GM12865 (cell line): ENCODE measurements around the gene PIK3C2G.
"Not testable (repeated sequence)": the region's sequence is repeated elsewhere in the genome, so short reads cannot be mapped to it uniquely, and the experiment has no call there.

Experiments used
- DNase-seq: peaks from one replicate; pipeline ENCODE4 v3.0.0; 2010; ENCODE audit warnings: low read depth
- H3K4me3 ChIP-seq: 2 replicates; pipeline ENCODE4 v1.5.1; 2011; ENCODE audit warnings: mild to moderate bottlenecking, low read depth, low read length, control low read depth
- CTCF ChIP-seq: IDR thresholded peaks from 2 replicates; pipeline ENCODE4 v1.5.1; 2011; ENCODE audit warnings: low read length, control low read depth, low read depth, inconsistent platforms; ENCODE audit not compliant: insufficient read depth; ENCODE audit errors: missing control alignments

Gene PIK3C2G

GRCh38 chr12:18502422-18502968, 241.2 kb downstream of the PIK3C2G start:
- H3K4me3 ChIP-seq, result no peak overlapping the region
- no peak for TF ChIP-seq CTCF
- DNase-seq, result no peak

- no peak for DNase-seq
- no peak overlapping the region for H3K4me3 ChIP-seq
- no peak for TF ChIP-seq CTCF
These were observed 260.1 kb downstream of the PIK3C2G start for GRCh38 chr12:18521461-18521860.

- no peak for DNase-seq
- TF ChIP-seq CTCF, result no peak
- no peak overlapping the region for H3K4me3 ChIP-seq
These were observed 261.5 kb downstream of the PIK3C2G start for GRCh38 chr12:18522806-18523205.

GRCh38 chr12:18542497-18542896, 281.2 kb downstream of the PIK3C2G start:
- H3K4me3 ChIP-seq, DNase-seq: not testable (repeated sequence)

GRCh38 chr12:18546399-18546798, 285.1 kb downstream of the PIK3C2G start:
- H3K4me3 ChIP-seq, result no peak overlapping the region
- TF ChIP-seq CTCF, result no peak
- no peak for DNase-seq

GRCh38 chr12:18549598-18549997, 288.3 kb downstream of the PIK3C2G start:
- no peak for TF ChIP-seq CTCF
- H3K4me3 ChIP-seq, result no peak overlapping the region
- DNase-seq, result no peak

- TF ChIP-seq CTCF, result no peak
- H3K4me3 ChIP-seq, result no peak overlapping the region
- no peak for DNase-seq
These were observed 289.8 kb downstream of the PIK3C2G start for GRCh38 chr12:18551106-18551505.
